ENCODE results near the gene TRIP12. TPM values are rescaled to one million over a fixed set of nuclear protein-coding genes. Genes with fewer than 3 reads are reported as not detected.
"Not testable (repeated sequence)": the region's sequence is repeated elsewhere in the genome, so short reads cannot be mapped to it uniquely, and the experiment has no call there.

Gene TRIP12
- total RNA-seq, 2 experiments from 2014 or later: 251 to 258 TPM

DNA sequence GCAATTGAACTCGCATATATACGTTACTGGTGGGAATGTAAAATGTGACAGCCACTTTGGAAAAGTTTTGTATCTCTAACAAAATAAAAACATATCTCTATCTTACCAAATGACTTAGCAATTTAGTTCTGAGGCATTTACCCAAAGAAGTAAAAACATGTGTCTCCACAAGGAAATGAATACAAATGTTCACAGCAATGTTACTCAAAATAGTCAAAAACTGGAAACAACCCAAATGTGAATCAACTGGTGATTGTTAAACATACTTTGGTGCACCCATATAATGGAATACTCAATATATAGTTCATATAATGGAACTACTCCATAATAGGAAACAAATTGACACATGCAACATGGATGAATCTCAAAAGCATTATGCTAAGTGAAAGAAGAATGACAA, 137.0 kb downstream of the TRIP12 start:
- POLR2A ChIA-PET: no interaction called here
- CTCF ChIA-PET: no interaction called here

DNA sequence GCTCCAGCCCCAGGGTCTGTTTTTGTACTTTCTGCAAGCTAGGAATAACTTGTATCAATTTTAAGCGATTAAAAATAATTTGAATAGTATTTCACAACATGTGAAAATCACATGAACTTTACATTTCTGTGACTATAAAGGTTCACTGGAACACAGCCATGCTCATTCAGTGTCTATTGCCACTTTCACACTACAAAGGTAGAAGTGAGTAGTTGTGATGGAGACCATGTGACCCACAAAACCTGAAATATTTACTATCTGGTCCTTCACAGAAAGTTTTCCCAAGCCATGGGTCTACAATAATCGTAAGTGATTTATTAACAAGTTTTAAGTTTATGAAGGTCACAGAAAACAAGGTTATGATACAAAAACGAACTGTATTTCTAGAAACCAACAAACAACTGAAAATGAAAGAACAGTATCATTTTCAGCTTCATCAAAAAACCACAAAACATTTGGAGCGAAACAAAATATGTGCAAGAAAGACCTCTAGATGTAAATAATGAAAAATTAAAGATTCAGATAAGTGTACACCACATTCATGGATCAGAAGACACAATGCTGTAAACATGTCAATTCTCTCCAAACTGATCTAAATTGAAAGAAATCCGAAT, 138.6 kb downstream of the TRIP12 start:
- CTCF ChIA-PET: no interaction called here
- POLR2A ChIA-PET: no interaction called here

DNA sequence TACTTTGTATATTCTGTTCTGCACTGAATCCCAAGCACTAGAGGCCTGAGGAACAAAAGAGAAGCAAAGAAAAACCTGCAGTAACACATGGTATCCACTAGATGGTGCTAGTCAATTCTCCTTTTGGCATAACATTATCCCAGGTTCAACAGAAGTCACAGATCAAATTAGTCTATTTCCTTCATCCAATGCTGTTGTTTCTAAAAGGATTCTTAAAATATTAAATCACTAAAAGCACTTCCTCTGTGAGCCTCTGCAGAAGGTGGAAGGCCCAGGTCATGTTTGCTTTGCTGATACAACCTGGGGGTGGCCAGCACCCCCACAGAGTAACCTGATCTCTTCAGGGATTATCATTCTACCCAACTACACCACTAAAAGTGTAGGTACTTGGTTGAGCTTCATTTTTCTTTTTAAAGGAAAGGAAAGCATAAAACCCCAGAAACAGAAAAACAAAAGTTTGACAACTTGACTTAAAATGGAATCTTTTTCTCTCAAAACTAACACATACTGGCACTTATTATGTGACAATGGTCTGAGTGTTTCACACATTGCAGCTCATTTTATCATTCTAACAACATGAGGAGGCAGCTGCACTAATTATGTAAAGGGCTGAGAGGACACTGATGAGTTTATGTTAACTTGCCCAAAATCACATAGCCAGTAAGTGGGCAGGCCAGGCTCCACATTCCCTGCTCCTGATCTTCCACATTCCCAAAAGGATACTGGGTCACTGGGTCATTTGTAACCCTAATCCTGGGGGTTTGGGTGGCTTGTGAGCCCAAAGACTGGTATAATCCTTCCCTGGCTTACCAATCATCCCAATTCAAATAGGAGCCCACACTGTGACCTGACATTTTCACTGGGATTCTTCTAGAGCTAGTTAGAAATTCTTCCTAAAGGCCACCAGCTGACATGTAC, 140.7 kb downstream of the TRIP12 start:
- ChIA-PET POLR2A (no interaction called here), CTCF (interaction anchor here (0.5 to 2.1 kb wide), 4 partner anchors 19 to 1423 kb away, joined by 3 to 4 read pairs (median 4); no protein-coding TSS in a partner anchor)

DNA sequence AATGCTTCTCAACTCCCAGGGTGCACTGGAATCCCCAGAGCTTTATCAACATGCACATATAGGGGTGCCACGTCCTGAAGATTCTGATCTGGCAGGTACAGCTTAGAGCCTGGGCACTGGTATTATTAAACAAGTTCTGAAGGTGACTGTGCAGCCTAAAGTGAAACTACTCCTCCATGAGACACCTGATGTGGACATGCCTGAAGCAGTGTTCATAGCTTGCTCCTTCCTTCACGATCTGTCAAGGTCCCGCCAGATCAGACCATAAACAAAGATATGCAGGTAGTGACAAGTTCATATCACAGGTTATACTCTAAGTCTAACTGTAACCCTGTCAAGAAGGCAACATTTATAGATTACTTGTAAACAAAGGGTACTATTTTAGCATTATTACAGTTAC, 142.2 kb downstream of the TRIP12 start:
- CTCF ChIA-PET: interaction anchor here (0.5 to 2.1 kb wide), 3 partner anchors 18 to 229 kb away, joined by 4 to 5 read pairs (median 4); no protein-coding TSS in a partner anchor
- POLR2A ChIA-PET: no interaction called here

DNA sequence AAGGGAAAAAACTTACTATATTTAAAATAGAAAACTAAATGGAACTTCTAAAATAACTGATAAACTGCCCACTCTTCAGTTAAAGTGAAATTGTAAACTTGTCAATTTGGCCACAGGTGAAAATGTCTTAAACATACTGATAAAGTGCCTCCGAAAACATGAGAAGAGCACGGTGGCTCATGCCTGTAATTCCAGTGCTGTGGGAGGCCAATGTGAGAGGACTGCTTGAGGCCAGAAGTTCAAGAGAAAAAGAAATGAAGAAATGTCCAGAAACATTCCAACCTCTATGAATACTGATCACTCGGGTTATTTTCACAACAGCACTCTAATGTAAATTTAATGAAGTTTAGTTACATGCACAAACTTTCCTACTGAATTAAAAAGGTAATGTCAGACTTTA, 144.1 kb downstream of the TRIP12 start:
- CTCF ChIA-PET: no interaction called here
- POLR2A ChIA-PET: no interaction called here

DNA sequence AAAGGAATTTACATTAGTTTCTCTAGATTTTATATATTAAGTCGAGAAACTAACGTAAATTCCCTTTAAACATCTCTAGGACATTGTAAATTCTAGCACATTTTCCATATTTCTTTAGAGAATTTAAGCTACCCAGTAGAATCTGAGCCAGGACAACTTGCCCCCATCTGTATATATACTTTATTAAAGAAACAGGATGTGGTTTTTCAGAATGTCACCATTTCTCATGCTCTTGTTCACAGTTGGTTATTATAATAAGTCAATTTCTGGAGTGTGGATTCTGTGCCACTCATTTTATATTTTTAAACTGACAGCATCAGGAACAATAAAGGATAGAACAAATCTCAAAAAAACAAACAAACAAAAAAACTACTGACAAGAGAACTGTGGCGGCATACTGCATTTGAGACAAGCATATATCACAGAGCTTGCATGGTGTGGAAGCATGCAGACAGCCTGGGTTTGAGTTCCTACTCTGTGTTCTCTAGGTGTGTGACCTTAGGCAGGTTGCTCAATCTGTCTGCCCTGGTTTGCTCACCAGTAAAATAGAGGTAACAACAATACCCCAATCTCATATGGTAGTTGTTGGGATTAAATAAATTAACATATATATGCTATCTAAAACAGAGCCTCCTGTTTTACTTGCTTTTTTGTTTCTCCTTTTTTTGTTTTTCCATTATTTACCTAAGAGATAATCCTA, 146.0 kb downstream of the TRIP12 start:
- POLR2A ChIA-PET: no interaction called here
- CTCF ChIA-PET: no interaction called here

DNA sequence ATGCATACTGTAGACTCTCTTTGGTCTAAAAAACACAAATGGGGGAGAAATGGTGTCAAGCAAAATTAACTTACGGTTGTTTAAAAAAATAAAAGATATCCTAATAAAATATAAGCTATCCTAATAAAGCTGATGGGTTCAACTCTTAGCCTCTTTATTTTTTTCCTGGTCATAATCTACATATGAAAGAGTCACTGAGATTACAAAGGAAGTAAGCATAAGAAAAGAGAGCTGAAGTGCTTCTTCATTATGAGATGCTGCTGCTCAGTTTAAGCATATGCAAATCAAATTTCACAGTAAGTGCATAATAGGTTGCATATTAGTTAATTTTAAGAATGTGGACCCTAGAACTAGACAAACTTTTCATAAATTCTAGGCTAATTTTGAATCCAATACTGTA, 147.6 kb downstream of the TRIP12 start:
- POLR2A ChIA-PET: no interaction called here
- CTCF ChIA-PET: no interaction called here

DNA sequence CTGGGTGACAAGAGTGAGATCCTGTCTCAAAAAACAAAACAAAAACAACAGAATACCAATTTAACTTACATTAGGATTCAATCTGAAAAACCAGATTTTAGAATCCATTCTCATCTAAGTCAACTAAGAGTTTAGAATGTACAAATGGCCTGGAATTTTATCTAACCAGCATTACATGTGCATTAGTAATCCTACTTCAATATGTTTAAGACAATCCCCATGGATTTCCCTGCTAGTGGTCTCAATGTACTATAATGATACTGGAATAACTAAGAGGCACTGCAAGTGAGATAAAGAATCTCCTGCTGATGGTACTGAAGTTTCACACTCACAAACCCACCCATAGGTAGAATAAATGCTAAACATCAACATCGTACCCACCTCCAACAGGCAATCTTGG, 153.6 kb downstream of the TRIP12 start:
- ChIA-PET CTCF (no interaction called here), POLR2A (no interaction called here)

DNA sequence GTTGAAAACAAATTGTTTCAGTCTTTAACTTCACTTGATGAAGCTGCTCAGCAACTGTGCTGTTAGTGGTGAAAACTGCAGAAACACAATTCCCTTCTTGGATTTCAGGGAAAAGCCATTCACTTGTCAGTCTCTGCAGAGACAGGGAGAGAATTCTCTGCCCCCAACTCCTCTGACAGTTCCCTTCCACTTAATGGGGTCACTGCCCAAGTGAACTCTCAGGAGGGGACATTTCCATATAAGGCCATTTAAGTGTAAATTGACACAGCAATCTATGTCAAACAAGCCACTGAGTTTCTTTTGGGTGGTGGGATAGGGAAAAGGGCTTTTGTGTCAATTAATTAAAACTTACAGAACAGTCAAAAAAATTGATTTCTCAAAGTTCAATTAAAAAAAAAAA, 156.1 kb downstream of the TRIP12 start:
- POLR2A ChIA-PET: no interaction called here
- CTCF ChIA-PET: no interaction called here

DNA sequence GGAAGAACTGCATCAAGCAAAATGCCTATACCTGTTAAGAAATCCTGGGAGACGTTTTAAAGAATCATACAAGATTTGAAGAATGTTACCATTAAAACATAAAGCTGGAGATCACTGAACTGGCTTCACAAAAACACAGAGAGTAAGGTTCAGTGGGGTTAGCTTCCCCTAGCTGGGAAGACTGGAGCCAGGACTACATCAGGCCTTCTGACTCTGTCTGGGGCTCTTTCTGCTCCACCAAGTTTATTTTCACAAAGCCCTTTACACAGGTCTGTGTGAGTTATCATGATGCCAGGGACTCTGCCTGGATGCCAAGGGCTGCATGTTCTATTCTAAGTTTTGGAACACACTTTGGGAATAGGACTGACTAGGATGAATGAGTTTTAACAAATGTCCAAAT, 160.1 kb downstream of the TRIP12 start:
- POLR2A ChIA-PET: no interaction called here
- CTCF ChIA-PET: interaction anchor here (1.2 kb wide), 1 partner anchor 19 kb away, joined by 4 read pairs; no protein-coding TSS in a partner anchor

DNA sequence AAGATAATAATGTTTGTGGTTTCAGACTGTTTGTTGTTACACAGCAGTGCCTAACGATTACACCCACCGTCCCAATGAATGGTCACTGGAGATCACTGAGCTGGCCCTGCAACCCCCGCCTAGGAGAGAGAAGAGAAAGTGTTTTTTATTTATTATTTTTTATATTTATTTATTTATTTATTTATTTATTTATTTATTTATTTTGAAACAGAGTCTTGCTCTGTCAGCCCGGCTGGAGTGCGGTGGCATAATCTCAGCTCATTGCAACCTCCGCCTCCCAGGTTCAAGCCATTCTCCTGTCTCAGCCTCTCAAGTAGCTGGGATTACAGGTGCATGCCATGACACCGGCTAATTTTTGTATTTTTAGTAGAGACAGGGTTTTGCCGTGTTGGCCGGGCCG, 164.3 kb downstream of the TRIP12 start:
- POLR2A ChIA-PET, CTCF ChIA-PET: not testable (repeated sequence)

DNA sequence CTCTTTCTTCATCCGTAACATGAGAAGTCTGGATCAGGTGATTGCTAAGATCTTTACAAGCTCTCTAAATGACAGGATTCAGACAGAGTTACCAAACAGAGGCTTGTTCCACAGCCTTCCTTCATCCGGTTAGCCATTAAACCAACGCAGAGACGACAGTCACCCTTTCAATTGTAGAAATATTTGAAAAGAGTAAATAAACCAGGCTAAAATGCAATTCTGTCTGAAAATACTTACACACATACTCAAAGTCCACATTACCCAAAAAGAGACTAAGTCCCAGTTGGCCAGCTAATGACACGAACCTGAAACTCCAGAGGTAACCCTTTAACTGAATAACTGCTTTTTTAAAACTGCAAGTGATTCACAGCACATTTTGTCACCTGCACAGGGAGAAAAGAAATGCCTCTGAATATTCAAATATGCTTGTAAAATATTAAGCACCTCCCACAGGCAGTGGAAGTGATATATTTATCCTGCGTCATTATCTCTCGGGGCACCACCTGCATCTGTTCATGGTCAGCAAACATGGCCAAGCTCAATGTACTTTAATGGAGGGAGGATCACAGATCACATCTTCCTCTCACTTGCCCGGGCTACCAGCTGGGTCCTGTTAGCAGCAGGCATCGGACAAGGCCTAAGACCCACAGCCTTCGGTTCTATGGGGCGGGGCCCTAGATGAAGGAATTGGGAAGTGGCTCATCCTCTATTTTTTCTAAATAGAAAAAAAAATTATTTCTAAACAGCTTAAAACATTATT, 168.7 kb downstream of the TRIP12 start:
- CTCF ChIA-PET: no interaction called here
- POLR2A ChIA-PET: no interaction called here

DNA sequence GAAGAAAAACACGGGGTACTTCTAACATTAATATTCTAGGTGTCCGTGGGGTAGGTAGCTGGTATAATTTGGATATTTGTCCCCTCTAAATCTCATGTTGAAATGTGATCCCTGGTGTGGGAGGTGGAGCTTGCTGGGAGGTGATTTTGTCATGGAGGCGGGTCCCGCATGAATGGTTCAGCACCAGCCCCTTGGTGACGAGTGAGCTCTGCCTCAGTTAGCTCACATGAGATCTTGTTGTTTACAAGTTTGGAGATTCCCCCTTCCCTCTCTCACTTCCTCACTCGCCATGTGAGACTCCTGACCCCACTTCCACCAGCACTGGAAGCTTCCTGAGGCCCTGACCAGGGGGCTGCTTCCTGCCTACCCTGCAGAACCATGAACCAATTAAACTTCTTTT, 172.0 kb downstream of the TRIP12 start:
- ChIA-PET POLR2A (no interaction called here), CTCF (interaction anchor here (0.7 kb wide), 1 partner anchor 331 kb away, joined by 5 read pairs; no protein-coding TSS in a partner anchor)

DNA sequence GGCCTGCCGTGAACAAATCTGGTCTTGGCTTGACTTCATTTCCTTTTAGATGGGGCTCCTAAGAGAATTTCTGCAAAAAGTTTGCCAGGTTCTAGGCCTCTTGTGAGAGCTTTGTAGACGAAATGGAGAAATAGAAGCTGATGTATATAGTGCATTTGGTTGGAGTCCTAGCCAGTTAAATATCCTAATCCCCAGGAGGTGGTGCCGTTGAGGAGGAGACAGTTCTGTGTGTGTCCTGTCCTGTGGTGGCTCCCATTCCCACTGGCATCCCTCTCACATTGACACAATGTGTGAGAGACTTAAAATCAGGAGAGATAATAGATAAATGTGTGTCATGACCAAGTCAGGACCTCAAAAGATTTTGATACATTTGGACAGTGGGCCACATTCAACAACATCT, 172.9 kb downstream of the TRIP12 start:
- POLR2A ChIA-PET: no interaction called here

DNA sequence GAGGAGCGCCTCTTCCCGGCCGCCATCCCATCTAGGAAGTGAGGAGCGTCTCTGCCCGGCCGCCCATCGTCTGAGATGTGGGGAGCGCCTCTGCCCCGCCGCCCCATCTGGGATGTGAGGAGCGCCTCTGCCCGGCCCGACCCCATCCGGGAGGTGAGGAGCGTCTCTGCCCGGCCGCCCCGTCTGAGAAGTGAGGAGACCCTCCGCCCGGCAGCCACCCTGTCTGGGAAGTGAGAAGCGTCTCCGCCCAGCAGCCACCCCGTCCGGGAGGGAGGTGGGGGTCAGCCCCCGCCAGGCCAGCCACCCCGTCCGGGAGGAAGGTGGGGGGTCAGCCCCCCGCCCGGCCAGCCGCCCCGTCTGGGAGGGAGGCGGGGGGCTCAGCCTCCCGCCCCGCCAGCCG, 179.1 kb downstream of the TRIP12 start:
- CTCF ChIA-PET, POLR2A ChIA-PET: not testable (repeated sequence)

More for the DNA sequence above, 172.9 kb downstream of the TRIP12 start:
- CTCF ChIA-PET: no interaction called here

DNA sequence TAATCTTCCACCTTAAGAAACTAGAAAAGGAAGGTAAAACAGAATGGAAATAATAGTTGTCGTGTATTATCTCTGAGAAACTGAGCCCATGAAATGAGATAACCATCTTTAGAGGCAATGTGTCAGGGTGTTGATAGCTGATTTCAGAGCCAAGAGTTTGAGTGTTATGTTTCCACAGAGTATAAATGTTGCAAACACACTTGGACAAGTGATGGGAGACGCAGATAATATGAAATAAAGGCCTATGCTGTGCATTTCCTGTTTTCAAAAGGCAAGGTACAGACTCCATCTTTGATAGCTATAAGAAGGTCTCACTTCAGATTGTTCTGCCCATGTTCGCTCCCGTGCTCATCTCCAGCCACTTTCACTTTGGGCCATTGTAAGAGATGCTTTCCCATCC, 181.5 kb downstream of the TRIP12 start:
- CTCF ChIA-PET: no interaction called here
- POLR2A ChIA-PET: no interaction called here

DNA sequence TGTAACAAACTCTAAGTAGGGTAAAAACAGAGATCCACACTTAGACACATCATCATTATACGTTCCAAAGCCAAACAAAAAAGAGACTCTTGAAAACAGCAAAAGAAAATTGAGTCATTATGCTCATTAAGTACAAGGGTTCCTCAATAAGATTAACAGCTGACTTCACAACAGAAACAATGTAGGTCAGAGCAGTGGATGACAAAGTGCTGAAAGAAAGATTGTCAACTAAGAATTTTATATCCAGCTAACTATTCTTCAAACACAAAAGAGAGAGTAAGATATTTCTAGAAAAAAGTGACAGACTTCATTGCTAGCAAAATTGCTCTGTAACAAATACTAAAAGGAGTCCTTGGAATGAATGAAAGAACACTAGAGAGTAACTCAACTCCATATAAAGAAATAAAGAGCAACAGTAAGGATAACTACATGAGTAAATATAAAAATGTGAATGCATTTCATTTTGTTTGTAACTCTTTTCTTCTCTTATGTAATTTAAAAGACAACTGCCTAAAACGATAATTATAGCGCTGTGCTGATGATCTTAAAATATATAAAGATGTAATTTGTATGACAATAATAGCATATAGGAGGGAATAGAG, 183.7 kb downstream of the TRIP12 start:
- CTCF ChIA-PET: no interaction called here
- POLR2A ChIA-PET: no interaction called here

DNA sequence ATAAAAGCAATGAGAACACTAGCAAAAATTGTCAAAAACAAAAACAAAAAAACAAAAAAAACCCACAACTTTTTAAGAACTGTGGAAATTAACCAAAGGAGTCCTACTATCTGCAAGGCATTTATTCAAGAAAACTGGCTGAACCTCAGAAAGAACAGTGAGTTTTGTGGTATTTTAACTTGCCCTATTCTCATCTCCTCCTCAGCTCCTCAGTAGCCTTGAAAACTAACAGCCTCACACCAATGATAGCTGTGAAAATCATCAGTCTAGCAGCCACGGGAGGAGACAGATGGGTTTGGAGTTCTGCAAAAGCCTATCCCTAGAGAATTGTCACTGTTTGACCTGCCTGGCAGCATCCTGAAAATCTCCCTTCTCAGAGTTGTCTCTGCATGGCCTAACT, 187.4 kb downstream of the TRIP12 start:
- POLR2A ChIA-PET: no interaction called here
- CTCF ChIA-PET: no interaction called here

DNA sequence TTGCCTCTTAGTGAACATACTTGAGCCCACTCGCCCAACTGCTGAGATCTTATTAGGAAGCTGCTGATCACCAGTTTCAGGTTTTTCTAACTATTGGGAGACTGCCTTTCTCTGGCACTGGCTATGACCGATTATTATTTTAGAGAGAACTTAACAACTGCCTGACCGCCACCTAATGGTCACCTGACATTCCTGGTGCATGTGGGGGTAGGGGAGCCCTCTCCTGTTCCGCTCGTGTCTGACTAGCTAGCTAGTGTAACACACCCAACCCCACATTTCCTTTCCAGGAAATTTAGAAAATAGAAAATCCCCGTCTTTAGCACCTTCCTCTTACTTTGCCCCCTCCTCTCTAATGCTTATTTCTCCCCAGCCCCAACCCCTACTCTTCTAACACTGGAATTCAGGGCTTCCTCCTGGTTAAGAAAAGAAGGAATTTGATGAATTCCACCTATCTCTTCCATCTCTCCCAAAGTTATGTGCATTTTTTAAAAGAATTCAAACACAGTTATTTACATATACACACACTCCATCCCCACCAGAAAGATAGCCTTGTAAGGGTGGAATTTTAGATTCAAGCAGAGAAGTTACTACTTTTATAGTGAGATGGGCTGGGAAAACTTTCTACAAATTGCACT, 188.1 kb downstream of the TRIP12 start:
- ChIA-PET POLR2A (no interaction called here), CTCF (no interaction called here)

Data from activated CD8-positive, alpha-beta memory T cell treated with anti-CD3 and anti-CD28 coated beads for 36 hours (primary cell).